ENCODE data around the gene HES7.

- TF ChIP-seq, protein P1, sequence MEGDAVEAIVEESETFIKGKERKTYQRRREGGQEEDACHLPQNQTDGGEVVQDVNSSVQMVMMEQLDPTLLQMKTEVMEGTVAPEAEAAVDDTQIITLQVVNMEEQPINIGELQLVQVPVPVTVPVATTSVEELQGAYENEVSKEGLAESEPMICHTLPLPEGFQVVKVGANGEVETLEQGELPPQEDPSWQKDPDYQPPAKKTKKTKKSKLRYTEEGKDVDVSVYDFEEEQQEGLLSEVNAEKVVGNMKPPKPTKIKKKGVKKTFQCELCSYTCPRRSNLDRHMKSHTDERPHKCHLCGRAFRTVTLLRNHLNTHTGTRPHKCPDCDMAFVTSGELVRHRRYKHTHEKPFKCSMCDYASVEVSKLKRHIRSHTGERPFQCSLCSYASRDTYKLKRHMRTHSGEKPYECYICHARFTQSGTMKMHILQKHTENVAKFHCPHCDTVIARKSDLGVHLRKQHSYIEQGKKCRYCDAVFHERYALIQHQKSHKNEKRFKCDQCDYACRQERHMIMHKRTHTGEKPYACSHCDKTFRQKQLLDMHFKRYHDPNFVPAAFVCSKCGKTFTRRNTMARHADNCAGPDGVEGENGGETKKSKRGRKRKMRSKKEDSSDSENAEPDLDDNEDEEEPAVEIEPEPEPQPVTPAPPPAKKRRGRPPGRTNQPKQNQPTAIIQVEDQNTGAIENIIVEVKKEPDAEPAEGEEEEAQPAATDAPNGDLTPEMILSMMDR (IDR thresholded peaks at IDR 0.05) = no peak
- TF ChIP-seq POLR2A (IDR thresholded peaks at IDR 0.05) = no peak
Measured at GRCh38 chr17:8142887-8143580, 19.1 kb upstream of the HES7 start.

All from ovary (tissue), 3 donors.